Tibial nerve (tissue), 4 donors: ENCODE measurements around the gene PABPN1. TPM values are rescaled to one million over a fixed set of nuclear protein-coding genes. Genes with fewer than 3 reads are reported as not detected.

Source experiments
- DNase-seq, 2 donors: peaks; one replicate each; pipeline ENCODE4 v3.0.0-alpha.2; 2019; ENCODE audit warnings: low spot score in 2 of 2
- H3K27ac ChIP-seq, 4 donors: fragments of 200-600 bp; sonication (generic) in 3 of 4; one replicate each; pipeline ENCODE4 v1.5.1; 2017 to 2019; ENCODE audit warnings: mild to moderate bottlenecking in 1 of 4
- H3K27me3 ChIP-seq, 2 donors: fragments of 200-600 bp; sonication (generic) in 1 of 2; one replicate each; pipeline versions ENCODE4 v1.5.1 to v1.6.0; 2017 to 2019
- H3K36me3 ChIP-seq, 3 donors: fragments of 200-600 bp; sonication (generic); one replicate each; pipeline ENCODE4 v1.5.1; 2018 to 2019
- H3K4me1 ChIP-seq, 4 donors: fragments of 200-600 bp; sonication (generic) in 3 of 4; one replicate each; pipeline ENCODE4 v1.5.1; 2017 to 2019
- H3K4me3 ChIP-seq, 4 donors: fragments of 200-600 bp; sonication (generic) in 3 of 4; one replicate each; pipeline ENCODE4 v1.5.1; 2017 to 2019; ENCODE audit warnings: mild to moderate bottlenecking in 1 of 4, moderate library complexity in 1 of 4
- H3K9me3 ChIP-seq, 4 donors: fragments of 200-600 bp; sonication (generic) in 3 of 4; one replicate each; pipeline ENCODE4 v1.5.1; 2017 to 2019
- CTCF ChIP-seq, 5 experiments: fragments of 200-600 bp in 3 of 5; fragments of 450-650 bp in 2 of 5; sonication (generic) in 3 of 5; IDR thresholded peaks; one replicate each; pipeline ENCODE4 v1.5.1; 2016 to 2019; ENCODE audit warnings: antibody characterized with exemption in 5 of 5, mild to moderate bottlenecking in 3 of 5, moderate library complexity in 2 of 5
- EP300 ChIP-seq, 2 donors: sonication (generic); formaldehyde crosslinking; IDR thresholded peaks; one replicate each; pipeline ENCODE4 v1.6.1; 2017; ENCODE audit warnings: antibody characterized with exemption in 2 of 2, mild to moderate bottlenecking in 1 of 2
- POLR2A ChIP-seq, 2 donors: fragments of 450-650 bp; IDR thresholded peaks; one replicate each; pipeline ENCODE4 v1.6.1; 2017; ENCODE audit warnings: antibody characterized with exemption in 2 of 2, mild to moderate bottlenecking in 2 of 2, moderate library complexity in 2 of 2
- WGBS, 2 donors: methylation state at CpG; one replicate each; pipeline ENCODE4 v1.1.5; 2018; 5-methylcytosine and 5-hydroxymethylcytosine counted together
- total RNA-seq, 4 donors: library from RNA; depleted of rRNA; stranded (reverse); fragments of >200 nt; gene quantifications; one replicate each; pipeline ENCODE4 v1.1.0, GENCODE V29; 2016

The PABPN1 gene
- total RNA-seq, 4 donors from 2014 or later, result 52.1 to 80.8 (median 64.5) TPM

DNA sequence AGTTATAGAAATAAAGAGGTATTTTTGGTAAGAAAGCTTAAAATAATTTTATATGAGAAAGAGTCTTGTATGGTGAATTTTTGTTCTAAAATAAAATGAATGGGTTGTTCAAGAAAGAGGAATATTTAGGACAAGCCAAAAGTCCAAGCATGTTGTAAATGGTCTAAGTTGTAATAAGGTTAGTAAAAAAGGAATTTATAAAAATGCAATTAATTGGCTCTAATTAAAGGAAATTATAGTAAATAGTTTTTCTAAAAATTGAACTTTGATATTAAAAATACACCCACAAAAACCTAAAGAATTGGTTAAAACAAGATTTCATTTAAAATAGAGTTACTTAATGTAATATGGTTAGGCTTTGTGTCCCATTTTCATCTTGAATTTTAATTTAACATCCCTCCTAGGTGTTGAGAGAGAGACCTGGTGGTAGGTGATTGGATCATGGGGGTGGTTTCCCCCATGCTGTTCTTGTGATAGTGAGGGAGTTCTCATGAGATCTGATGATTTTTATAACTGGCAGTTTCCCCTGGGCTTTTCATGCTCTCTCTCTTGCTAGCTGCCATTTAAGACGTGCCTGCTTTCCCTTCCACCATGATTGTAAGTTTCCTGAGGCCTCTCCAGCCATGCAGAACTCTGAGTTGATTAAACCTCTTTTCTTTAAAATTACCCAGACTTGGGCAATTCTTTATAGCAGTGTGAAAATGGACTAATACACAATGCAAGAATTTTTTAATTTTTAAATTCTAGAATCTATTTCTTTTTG is 18.4 kb downstream of the PABPN1 start:
- H3K4me3 ChIP-seq, result no peak overlapping the region
- H3K27me3 ChIP-seq, result no peaks in the 10 kb centered on the region
- no peaks in the 10 kb centered on the region for H3K4me1 ChIP-seq
- H3K27ac ChIP-seq, result no peak overlapping the region
- DNase-seq, result no peak
- WGBS, 2 donors, result 81 to 82% methylated on average over 1 of the region's 1 CpG
- H3K9me3 ChIP-seq, result peaks cover 0 to 4% (median 0%) of the 10 kb centered on the region in 4 donors
- no peaks in the 10 kb centered on the region for H3K36me3 ChIP-seq
- no peak for TF ChIP-seq CTCF (IDR thresholded peaks at IDR 0.05)

- peaks cover 0 to 29% (median 0%) of the 10 kb centered on the region in 3 donors for H3K36me3 ChIP-seq
- H3K9me3 ChIP-seq, result peaks cover 0 to 3% (median 0%) of the 10 kb centered on the region in 4 donors
- WGBS, 2 donors, result 56 to 62% methylated on average over 3 of the region's 3 CpGs
- no peak for DNase-seq
- no peak overlapping the region for H3K4me3 ChIP-seq
- TF ChIP-seq CTCF (IDR thresholded peaks at IDR 0.05) (no peak), EP300 (IDR thresholded peaks at IDR 0.05) (no peak), POLR2A (IDR thresholded peaks at IDR 0.05) (no peak)
- no peak overlapping the region for H3K27ac ChIP-seq
- no peaks in the 10 kb centered on the region for H3K4me1 ChIP-seq
- H3K27me3 ChIP-seq, result no peaks in the 10 kb centered on the region
Observed at GRCh38 chr14:23344481-23344880, 23.2 kb downstream of the PABPN1 start.

DNA sequence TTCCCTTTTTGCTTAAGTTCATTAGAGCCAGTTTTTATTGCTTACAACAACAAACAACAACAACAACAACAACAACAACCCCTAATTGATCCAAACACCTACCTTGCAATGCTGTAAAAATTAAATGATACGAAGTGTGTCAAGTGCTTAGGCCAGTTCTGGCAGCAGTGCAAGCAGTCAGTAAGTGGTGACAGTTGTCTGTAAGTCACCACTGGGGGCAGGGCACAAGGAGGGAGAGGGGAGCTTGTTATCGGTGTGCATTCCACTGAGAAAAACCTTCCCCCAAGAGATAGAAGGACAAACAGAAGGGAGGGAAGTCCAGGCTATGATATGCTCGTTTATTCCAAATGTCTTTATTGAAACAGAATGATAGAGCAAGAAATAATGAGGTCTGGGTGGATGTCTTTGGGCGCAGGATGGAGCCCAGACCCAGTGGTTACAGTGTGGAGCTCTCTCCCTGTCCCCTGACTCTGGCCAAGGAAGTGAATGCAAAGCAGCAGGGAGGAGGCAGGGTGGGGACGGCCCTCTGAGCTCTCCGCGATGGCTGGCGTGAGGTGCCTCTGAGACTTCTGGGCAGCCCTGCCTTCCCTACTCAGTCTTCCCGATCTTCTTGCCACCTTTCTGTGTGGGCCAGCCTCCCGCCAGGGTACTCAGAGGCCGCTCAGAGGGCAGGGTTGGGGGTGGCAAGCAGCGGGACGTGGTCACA is 24.9 kb downstream of the PABPN1 start:
- H3K36me3 ChIP-seq, result peaks cover 0 to 29% (median 0%) of the 10 kb centered on the region in 3 donors
- no peak overlapping the region for H3K4me3 ChIP-seq
- DNase-seq, result no peak
- no peaks in the 10 kb centered on the region for H3K9me3 ChIP-seq
- H3K4me1 ChIP-seq, result peaks cover 0 to 2% (median 0%) of the 10 kb centered on the region in 4 donors
- 64 to 67% methylated on average over 11 to 13 of the region's 13 CpGs for WGBS, 2 donors
- no peak overlapping the region for H3K27ac ChIP-seq
- TF ChIP-seq POLR2A (IDR thresholded peaks at IDR 0.05) (no peak), CTCF (IDR thresholded peaks at IDR 0.05) (no peak), EP300 (IDR thresholded peaks at IDR 0.05) (no peak)
- H3K27me3 ChIP-seq, result no peaks in the 10 kb centered on the region

DNA sequence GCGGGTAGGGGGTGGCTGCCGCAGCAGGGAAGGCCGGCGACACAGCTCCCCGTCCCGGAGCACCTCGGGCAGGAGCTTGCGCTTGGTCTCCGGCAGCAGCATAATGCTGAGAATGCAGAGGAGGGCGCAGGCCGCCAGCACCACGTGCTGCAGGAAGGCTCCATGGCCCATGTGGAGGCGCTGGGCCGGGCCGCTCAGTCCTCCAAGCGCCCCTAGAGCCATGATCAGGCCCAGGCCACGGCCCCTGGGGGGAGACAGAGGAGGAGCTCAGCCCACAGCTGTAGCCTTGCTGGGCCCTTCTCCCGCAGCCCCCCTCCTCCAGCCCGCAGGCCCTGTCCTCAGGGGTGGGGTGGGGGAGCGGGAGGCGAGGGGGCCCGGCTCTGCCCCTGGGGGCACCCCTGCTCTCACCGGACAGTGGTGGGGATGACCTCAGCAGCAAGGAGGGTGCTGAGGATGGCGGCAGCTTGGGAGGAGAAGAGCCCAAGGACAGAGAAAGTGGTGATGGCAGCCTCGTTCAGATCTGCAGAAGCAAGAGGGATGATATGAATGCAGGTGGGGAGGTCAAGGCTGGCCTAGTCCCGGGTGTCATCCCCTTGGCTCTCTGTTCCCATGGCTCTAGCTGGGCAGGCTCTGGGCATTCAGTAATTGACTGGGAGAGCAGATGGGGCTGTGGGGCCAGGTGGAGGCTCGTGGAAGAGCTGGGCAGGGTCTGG is 25.6 kb downstream of the PABPN1 start:
- no peaks in the 10 kb centered on the region for H3K9me3 ChIP-seq
- H3K4me3 ChIP-seq, result no peak overlapping the region
- DNase-seq, result no peak
- TF ChIP-seq POLR2A (IDR thresholded peaks at IDR 0.05) (no peak), CTCF (IDR thresholded peaks at IDR 0.05) (no peak), EP300 (IDR thresholded peaks at IDR 0.05) (no peak)
- 65 to 76% methylated on average over 17 of the region's 27 CpGs for WGBS, 2 donors
- peaks cover 0 to 9% (median 5%) of the 10 kb centered on the region in 4 donors for H3K4me1 ChIP-seq
- peaks cover 0 to 29% (median 0%) of the 10 kb centered on the region in 3 donors for H3K36me3 ChIP-seq
- no peaks in the 10 kb centered on the region for H3K27me3 ChIP-seq
- H3K27ac ChIP-seq, result no peak overlapping the region
